H9 (cell line): Measurements from ENCODE around the gene SFMBT1. TPM values are rescaled to one million over a fixed set of nuclear protein-coding genes. Genes with fewer than 3 reads are reported as not detected.

Experiments used
- DNase-seq: peaks from one replicate; pipeline ENCODE4 v3.0.0-alpha.2; 2017
- H2AFZ ChIP-seq: one replicate; pipeline ENCODE4 v1.6.1; 2013; ENCODE audit warnings: mild to moderate bottlenecking, low read length, control low read depth, moderate library complexity
- H2AK5ac ChIP-seq: 2 replicates; pipeline ENCODE4 v1.6.1; 2013; ENCODE audit warnings: low read length, control low read depth, mixed read lengths; ENCODE audit not compliant: insufficient read length
- H2BK120ac ChIP-seq: one replicate; pipeline ENCODE4 v1.6.1; 2013; ENCODE audit warnings: low read depth, mild to moderate bottlenecking, low read length, control low read depth, inconsistent platforms; ENCODE audit not compliant: poor library complexity, severe bottlenecking
- H2BK12ac ChIP-seq: 2 replicates; pipeline ENCODE4 v1.6.1; 2013; ENCODE audit warnings: low read length, control low read depth, mixed read lengths, low read depth; ENCODE audit not compliant: insufficient read length
- H2BK15ac ChIP-seq: 2 replicates; pipeline ENCODE4 v1.6.1; 2013; ENCODE audit warnings: low read depth, low read length, control low read depth
- H2BK20ac ChIP-seq: one replicate; pipeline ENCODE4 v1.6.1; 2013; ENCODE audit warnings: low read depth, mild to moderate bottlenecking, low read length, control low read depth, inconsistent platforms; ENCODE audit not compliant: poor library complexity, severe bottlenecking
- H2BK5ac ChIP-seq: 2 replicates; pipeline ENCODE4 v1.6.1; 2013; ENCODE audit warnings: low read length, control low read depth, mixed read lengths; ENCODE audit not compliant: insufficient read length
- H3K14ac ChIP-seq: 2 replicates; pipeline ENCODE4 v1.6.1; 2013; ENCODE audit warnings: low read length, control low read depth; ENCODE audit not compliant: insufficient read depth
- H3K18ac ChIP-seq: 2 replicates; pipeline ENCODE4 v1.6.1; 2013; ENCODE audit warnings: low read depth, mild to moderate bottlenecking, mixed read lengths, low read length, control low read depth; ENCODE audit not compliant: insufficient read length
- H3K23ac ChIP-seq: 2 replicates; pipeline ENCODE4 v1.6.1; 2013; ENCODE audit warnings: low read length, control low read depth, mixed read lengths, low read depth; ENCODE audit not compliant: insufficient read length
- H3K23me2 ChIP-seq: 2 replicates; pipeline ENCODE4 v1.6.1; 2013; ENCODE audit warnings: low read depth, mild to moderate bottlenecking, mixed read lengths, low read length, control low read depth; ENCODE audit not compliant: insufficient read length, poor library complexity, severe bottlenecking
- H3K27ac ChIP-seq: 2 replicates; pipeline ENCODE4 v1.5.1; 2013; ENCODE audit warnings: low read length, control low read depth, mixed read lengths, low read depth; ENCODE audit not compliant: insufficient read length
- H3K27me3 ChIP-seq: 2 replicates; pipeline ENCODE4 v1.6.1; 2013; ENCODE audit warnings: low read length, control low read depth, inconsistent platforms; ENCODE audit not compliant: insufficient read depth
- H3K4ac ChIP-seq: 2 replicates; pipeline ENCODE4 v1.6.1; 2013; ENCODE audit warnings: low read depth, mild to moderate bottlenecking, control low read depth, inconsistent platforms, low read length, moderate library complexity
- H3K4me1 ChIP-seq: 2 replicates; pipeline ENCODE4 v1.6.1; 2013; ENCODE audit warnings: low read length, control low read depth, inconsistent platforms; ENCODE audit not compliant: insufficient read depth
- H3K4me2 ChIP-seq: 2 replicates; pipeline ENCODE4 v1.6.1; 2013; ENCODE audit warnings: low read length, control low read depth, mixed read lengths; ENCODE audit not compliant: insufficient read length, insufficient read depth
- H3K56ac ChIP-seq: 2 replicates; pipeline ENCODE4 v1.6.1; 2013; ENCODE audit warnings: low read depth, mild to moderate bottlenecking, mixed read lengths, low read length, control low read depth; ENCODE audit not compliant: insufficient read length
- H3K79me1 ChIP-seq: 2 replicates; pipeline ENCODE4 v1.6.1; 2013; ENCODE audit warnings: low read depth, mild to moderate bottlenecking, moderate library complexity, low read length, control low read depth, inconsistent platforms; ENCODE audit not compliant: insufficient read depth, poor library complexity, severe bottlenecking
- H3K79me2 ChIP-seq: 2 replicates; pipeline ENCODE4 v1.6.1; 2013; ENCODE audit warnings: low read length, control low read depth, inconsistent platforms; ENCODE audit not compliant: insufficient read depth
- H3K9ac ChIP-seq: 2 replicates; pipeline ENCODE4 v1.6.1; 2013; ENCODE audit warnings: low read length, control low read depth, mixed read lengths; ENCODE audit not compliant: insufficient read length; ENCODE audit errors: extremely low read depth
- H3K9me3 ChIP-seq: one replicate; pipeline ENCODE4 v1.6.1; 2013; ENCODE audit warnings: low read depth, low read length, inconsistent platforms; ENCODE audit not compliant: control insufficient read depth
- H3T11ph ChIP-seq: one replicate; pipeline ENCODE4 v1.6.1; 2013; ENCODE audit warnings: mild to moderate bottlenecking, low read length, control low read depth, inconsistent platforms
- H4K20me1 ChIP-seq: one replicate; pipeline ENCODE4 v1.6.1; 2013; ENCODE audit not compliant: control insufficient read depth, insufficient read length, insufficient read depth
- H4K5ac ChIP-seq: 2 replicates; pipeline ENCODE4 v1.6.1; 2013; ENCODE audit warnings: low read depth, mild to moderate bottlenecking, mixed read lengths, low read length, control low read depth; ENCODE audit not compliant: insufficient read length
- H4K8ac ChIP-seq: replicated peaks from 2 replicates; pipeline ENCODE4 v1.6.1; 2013; ENCODE audit warnings: low read length, control low read depth, mixed read lengths, low read depth; ENCODE audit not compliant: insufficient read length
- H4K91ac ChIP-seq: 2 replicates; pipeline ENCODE4 v1.6.1; 2013; ENCODE audit warnings: low read depth, mild to moderate bottlenecking, moderate library complexity, mixed read lengths, low read length, control low read depth; ENCODE audit not compliant: insufficient read length
- H3K27ac Mint-ChIP-seq, 3 experiments: 2 replicates in 2 of 3; 3 replicates in 1 of 3; pipeline ENCODE4 v1.8.0; 2020 to 2021; ENCODE audit warnings: mixed read lengths in 3 of 3, mild to moderate bottlenecking in 1 of 3, moderate library complexity in 1 of 3
- H3K27me3 Mint-ChIP-seq: 2 replicates; pipeline ENCODE4 v1.8.0; 2021; ENCODE audit warnings: low read depth, mild to moderate bottlenecking, moderate library complexity, mixed read lengths
- H3K36me3 Mint-ChIP-seq, 3 experiments: 2 replicates in 2 of 3; 3 replicates in 1 of 3; pipeline ENCODE4 v1.8.0; 2020 to 2021; ENCODE audit warnings: low read depth in 3 of 3, mixed read lengths in 3 of 3; ENCODE audit not compliant: insufficient read depth in 1 of 3
- H3K4me1 Mint-ChIP-seq, 2 experiments: 2 replicates each; pipeline ENCODE4 v1.8.0; 2020; ENCODE audit warnings: mixed read lengths in 2 of 2
- H3K4me3 Mint-ChIP-seq, 2 experiments: 2 replicates in 1 of 2; 3 replicates in 1 of 2; pipeline ENCODE4 v1.8.0; 2020 to 2021; ENCODE audit warnings: mild to moderate bottlenecking in 2 of 2, mixed read lengths in 2 of 2, moderate library complexity in 1 of 2
- H3K9me3 Mint-ChIP-seq, 2 experiments: 2 replicates in 1 of 2; 3 replicates in 1 of 2; pipeline ENCODE4 v1.8.0; 2020; ENCODE audit warnings: mild to moderate bottlenecking in 2 of 2, mixed read lengths in 2 of 2, moderate library complexity in 1 of 2
- WGBS: extraction: QIAGEN DNeasy Blood & Tissue Kit; methylation state at CpG from one replicate; pipeline ENCODE4 v1.1.7; 2013; ENCODE audit warnings: missing lambda C conversion rate, low lambda C conversion rate, mixed read lengths; ENCODE audit not compliant: insufficient read length; ENCODE audit errors: extremely low coverage; 5-methylcytosine and 5-hydroxymethylcytosine counted together
- total RNA-seq: library from RNA; stranded (reverse); gene quantifications from 2 replicates; pipeline ENCODE4 v1.2.1, GENCODE V29; 2021
- TF ChIP-seq, protein P1 (sequence below): fragments of 200-600 bp; sonication (generic); conservative IDR thresholded peaks from 3 replicates; pipeline ENCODE4 v1.8.0; 2021; ENCODE audit warnings: antibody characterized with exemption, mild to moderate bottlenecking

SFMBT1 gene
- total RNA-seq, 1 experiment from 2014 or later: 15.3 TPM

DNA sequence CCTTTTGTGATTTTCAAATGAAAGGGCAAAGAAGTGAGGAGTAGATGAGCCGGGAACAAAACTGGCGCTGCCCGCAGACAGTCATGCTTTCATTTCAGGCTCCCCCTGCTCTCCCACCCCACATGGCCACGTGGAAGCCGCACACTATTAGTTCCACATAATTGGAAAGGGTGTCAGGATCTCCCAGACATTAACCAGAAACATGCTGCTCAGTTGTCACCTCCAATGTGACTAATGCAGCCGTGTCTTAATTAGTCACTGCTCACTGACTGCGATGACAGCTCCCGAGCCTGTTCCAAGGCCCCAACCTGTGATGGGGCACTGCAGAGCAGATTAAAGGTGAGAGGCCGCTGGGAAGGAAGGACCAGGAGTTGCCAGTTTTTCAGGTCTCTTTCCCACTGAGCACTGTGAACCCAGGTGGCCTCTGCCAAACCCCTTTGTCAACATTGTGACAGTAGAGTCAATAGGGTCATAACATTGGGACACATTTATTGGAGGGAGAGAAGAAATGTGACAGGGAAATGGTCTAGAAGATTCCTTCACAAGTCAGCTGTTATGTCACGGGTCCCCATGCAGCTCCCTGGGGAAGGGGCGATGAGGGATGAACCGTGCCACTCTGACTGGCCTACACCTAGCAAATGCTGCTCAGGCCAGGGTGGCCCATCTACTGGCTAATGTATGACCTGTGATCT, 38.6 kb upstream of the SFMBT1 start:
- Histone ChIP-seq H4K20me1 (no peaks in the 10 kb centered on the region), H2BK15ac (no peak overlapping the region), H3K18ac (no peak overlapping the region), H3K4me2 (no peak overlapping the region), H3K4ac (no peak overlapping the region), H3K79me2 (no peaks in the 10 kb centered on the region), H3K23ac (no peak overlapping the region), H3K14ac (no peak overlapping the region), H2BK12ac (no peak overlapping the region), H2BK5ac (no peak overlapping the region), H4K91ac (no peak overlapping the region), H3K23me2 (no peaks in the 10 kb centered on the region), H3K27ac (no peak overlapping the region), H3T11ph (no peak overlapping the region), H3K27me3 (no peaks in the 10 kb centered on the region), H3K9ac (no peak overlapping the region), H2BK120ac (no peak overlapping the region), H3K9me3 (no peaks in the 10 kb centered on the region), H3K56ac (no peak overlapping the region), H2BK20ac (no peak overlapping the region), H2AFZ (no peak overlapping the region), H4K8ac (no peak overlapping the region), H4K5ac (no peak overlapping the region), H3K79me1 (no peaks in the 10 kb centered on the region), H3K4me1 (no peaks in the 10 kb centered on the region), H2AK5ac (no peak overlapping the region)
- Mint-ChIP-seq H3K27me3 (peaks cover 2% of the 10 kb centered on the region), H3K36me3 (no peaks in the 10 kb centered on the region; a peak in 1 of 7 replicates), H3K4me3 (no peak overlapping the region), H3K9me3 (no peaks in the 10 kb centered on the region; a peak in 1 of 5 replicates), H3K4me1 (peaks cover 0 to 2% of the 10 kb centered on the region in 2 experiments; a peak in 1 of 4 replicates), H3K27ac (no peak overlapping the region; a peak in 2 of 7 replicates)
- DNase-seq: no peak
- no CpG with 5 or more reads among the region's 12 CpGs for WGBS
- TF ChIP-seq, protein P1, sequence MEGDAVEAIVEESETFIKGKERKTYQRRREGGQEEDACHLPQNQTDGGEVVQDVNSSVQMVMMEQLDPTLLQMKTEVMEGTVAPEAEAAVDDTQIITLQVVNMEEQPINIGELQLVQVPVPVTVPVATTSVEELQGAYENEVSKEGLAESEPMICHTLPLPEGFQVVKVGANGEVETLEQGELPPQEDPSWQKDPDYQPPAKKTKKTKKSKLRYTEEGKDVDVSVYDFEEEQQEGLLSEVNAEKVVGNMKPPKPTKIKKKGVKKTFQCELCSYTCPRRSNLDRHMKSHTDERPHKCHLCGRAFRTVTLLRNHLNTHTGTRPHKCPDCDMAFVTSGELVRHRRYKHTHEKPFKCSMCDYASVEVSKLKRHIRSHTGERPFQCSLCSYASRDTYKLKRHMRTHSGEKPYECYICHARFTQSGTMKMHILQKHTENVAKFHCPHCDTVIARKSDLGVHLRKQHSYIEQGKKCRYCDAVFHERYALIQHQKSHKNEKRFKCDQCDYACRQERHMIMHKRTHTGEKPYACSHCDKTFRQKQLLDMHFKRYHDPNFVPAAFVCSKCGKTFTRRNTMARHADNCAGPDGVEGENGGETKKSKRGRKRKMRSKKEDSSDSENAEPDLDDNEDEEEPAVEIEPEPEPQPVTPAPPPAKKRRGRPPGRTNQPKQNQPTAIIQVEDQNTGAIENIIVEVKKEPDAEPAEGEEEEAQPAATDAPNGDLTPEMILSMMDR: no peak
